Islet precursor cell (in vitro differentiated cells): ENCODE measurements around the gene CHMP5.

ENCODE experiments used
- DNase-seq: peaks from one replicate; pipeline ENCODE4 v3.0.0-alpha.2; 2018

CHMP5 gene

GRCh38 chr9:33320230-33320567 lies 55.4 kb downstream of the CHMP5 start:
- DNase-seq: no peak

GRCh38 chr9:33320568-33321261 lies 55.9 kb downstream of the CHMP5 start:
- no peak for DNase-seq

GRCh38 chr9:33329117-33329563 lies 64.3 kb downstream of the CHMP5 start:
- DNase-seq: no peak

- DNase-seq: no peak
Measured at GRCh38 chr9:33329979-33330378, 65.1 kb downstream of the CHMP5 start.

GRCh38 chr9:33331377-33331891 lies 66.6 kb downstream of the CHMP5 start:
- no peak for DNase-seq
